Activated CD8-positive, alpha-beta T cell treated with anti-CD3 and anti-CD28 coated beads for 36 hours (primary cell): ENCODE results near the gene ZNF37A. TPM values are rescaled to one million over a fixed set of nuclear protein-coding genes. Genes with fewer than 3 reads are reported as not detected.
"Not testable (repeated sequence)": the region's sequence is repeated elsewhere in the genome, so short reads cannot be mapped to it uniquely, and the experiment has no call there.

Experiments
- ATAC-seq: fragments of 200-7000 bp; cut with Tn5 transposase; one replicate; pipeline ENCODE4 v1.10.0; 2021; ENCODE audit warnings: mild to moderate bottlenecking, moderate library complexity
- CTCF ChIA-PET: fragments of 350-600 bp; sonication (Branson Sonifier 250); formaldehyde crosslinking; loops from one replicate; lab custom pipeline; 2021; ENCODE audit warnings: antibody characterized with exemption; lab: Charles Lee
- POLR2A ChIA-PET: fragments of 350-600 bp; sonication (Branson Sonifier 250); formaldehyde crosslinking; loops from one replicate; lab custom pipeline; 2021; ENCODE audit warnings: antibody characterized with exemption; lab: Charles Lee
- DNase-seq: peaks from one replicate; pipeline ENCODE4 v3.0.0-alpha.2; 2020
- H3K27ac Mint-ChIP-seq: one replicate; pipeline ENCODE4 v1.8.0; 2021; ENCODE audit warnings: mild to moderate bottlenecking, mixed read lengths
- H3K27me3 Mint-ChIP-seq: one replicate; pipeline ENCODE4 v1.8.0; 2021; ENCODE audit warnings: mixed read lengths
- H3K36me3 Mint-ChIP-seq: one replicate; pipeline ENCODE4 v1.8.0; 2021; ENCODE audit warnings: low read depth, mixed read lengths
- H3K4me1 Mint-ChIP-seq: one replicate; pipeline ENCODE4 v1.8.0; 2021; ENCODE audit warnings: low read depth, mixed read lengths
- H3K4me3 Mint-ChIP-seq: one replicate; pipeline ENCODE4 v1.8.0; 2021; ENCODE audit warnings: mild to moderate bottlenecking, moderate library complexity, mixed read lengths
- H3K9me3 Mint-ChIP-seq: one replicate; pipeline ENCODE4 v1.8.0; 2021; ENCODE audit warnings: mixed read lengths
- intact Hi-C: fragments of 100-400 bp; cut with micrococcal nuclease; formaldehyde crosslinking; loops from one replicate; pipeline ENCODE4 v1.10.0; 2022
- total RNA-seq, 2 experiments: library from RNA; stranded (reverse); gene quantifications; one replicate each; pipeline ENCODE4 v1.2.3, GENCODE V29; 2021
- TF ChIP-seq, protein P1 (sequence below): fragments of 200-600 bp; IDR thresholded peaks from one replicate; pipeline ENCODE4 v1.8.0; 2022; ENCODE audit warnings: antibody characterized with exemption, mild to moderate bottlenecking

The ZNF37A gene
- total RNA-seq, 2 experiments from 2014 or later: 22.6 to 26.0 TPM

DNA sequence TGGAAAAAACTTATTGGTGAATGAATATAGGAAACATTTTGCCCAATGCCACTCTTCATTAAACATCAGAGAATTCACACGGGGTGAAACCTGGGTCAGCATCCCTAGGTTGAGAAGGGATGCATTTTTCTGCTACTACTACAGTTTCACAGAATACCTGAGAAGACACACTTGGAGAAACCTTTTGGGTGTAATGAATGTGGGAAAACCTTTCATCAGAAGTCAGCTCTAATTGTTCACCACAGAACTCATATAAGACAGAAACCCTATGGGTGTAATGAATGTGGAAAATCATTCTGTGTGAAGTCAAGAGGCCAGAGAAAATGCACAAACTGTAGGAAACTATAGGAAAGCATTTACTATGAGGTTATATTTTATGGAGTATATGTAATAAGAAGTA is 24.9 kb downstream of the ZNF37A start:
- Mint-ChIP-seq H3K9me3 (peaks cover 76% of the 10 kb centered on the region), H3K27ac (no peak overlapping the region), H3K4me3 (no peak overlapping the region), H3K36me3 (peaks cover 73% of the 10 kb centered on the region), H3K27me3 (no peaks in the 10 kb centered on the region), H3K4me1 (no peaks in the 10 kb centered on the region)
- POLR2A ChIA-PET: no interaction called here
- DNase-seq (no peak), ATAC-seq (no peak)
- intact Hi-C loops: no loop called here
- TF ChIP-seq, protein P1, sequence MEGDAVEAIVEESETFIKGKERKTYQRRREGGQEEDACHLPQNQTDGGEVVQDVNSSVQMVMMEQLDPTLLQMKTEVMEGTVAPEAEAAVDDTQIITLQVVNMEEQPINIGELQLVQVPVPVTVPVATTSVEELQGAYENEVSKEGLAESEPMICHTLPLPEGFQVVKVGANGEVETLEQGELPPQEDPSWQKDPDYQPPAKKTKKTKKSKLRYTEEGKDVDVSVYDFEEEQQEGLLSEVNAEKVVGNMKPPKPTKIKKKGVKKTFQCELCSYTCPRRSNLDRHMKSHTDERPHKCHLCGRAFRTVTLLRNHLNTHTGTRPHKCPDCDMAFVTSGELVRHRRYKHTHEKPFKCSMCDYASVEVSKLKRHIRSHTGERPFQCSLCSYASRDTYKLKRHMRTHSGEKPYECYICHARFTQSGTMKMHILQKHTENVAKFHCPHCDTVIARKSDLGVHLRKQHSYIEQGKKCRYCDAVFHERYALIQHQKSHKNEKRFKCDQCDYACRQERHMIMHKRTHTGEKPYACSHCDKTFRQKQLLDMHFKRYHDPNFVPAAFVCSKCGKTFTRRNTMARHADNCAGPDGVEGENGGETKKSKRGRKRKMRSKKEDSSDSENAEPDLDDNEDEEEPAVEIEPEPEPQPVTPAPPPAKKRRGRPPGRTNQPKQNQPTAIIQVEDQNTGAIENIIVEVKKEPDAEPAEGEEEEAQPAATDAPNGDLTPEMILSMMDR: no peak
- CTCF ChIA-PET: no interaction called here

DNA sequence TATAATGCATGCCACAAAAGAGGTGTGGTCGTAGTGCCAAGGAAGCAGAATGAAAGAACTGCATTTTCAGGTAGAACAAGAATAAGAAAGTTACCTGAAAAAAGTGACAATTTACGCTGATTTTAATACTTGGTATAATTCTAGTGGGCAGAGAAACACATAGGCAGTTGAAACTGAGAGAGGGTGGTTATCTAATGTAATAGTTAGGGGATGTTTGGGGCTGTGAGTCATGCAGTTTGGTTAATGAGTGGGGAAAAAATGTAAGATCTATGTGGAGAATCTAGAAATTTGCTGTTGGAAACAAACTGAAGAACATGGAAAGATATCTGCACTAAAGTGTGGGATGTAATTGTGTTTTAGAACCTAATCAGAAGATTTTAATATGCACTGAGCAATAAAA is 33.7 kb downstream of the ZNF37A start:
- DNase-seq: no peak
- Mint-ChIP-seq H3K9me3 (peaks cover 65% of the 10 kb centered on the region), H3K27me3 (no peaks in the 10 kb centered on the region), H3K4me1 (no peaks in the 10 kb centered on the region), H3K36me3 (peaks cover 19% of the 10 kb centered on the region), H3K4me3 (no peak overlapping the region), H3K27ac (no peak overlapping the region)
- TF ChIP-seq, protein P1: no peak
- intact Hi-C loops: no loop called here
- no peak for ATAC-seq
- ChIA-PET POLR2A (no interaction called here), CTCF (no interaction called here)

DNA sequence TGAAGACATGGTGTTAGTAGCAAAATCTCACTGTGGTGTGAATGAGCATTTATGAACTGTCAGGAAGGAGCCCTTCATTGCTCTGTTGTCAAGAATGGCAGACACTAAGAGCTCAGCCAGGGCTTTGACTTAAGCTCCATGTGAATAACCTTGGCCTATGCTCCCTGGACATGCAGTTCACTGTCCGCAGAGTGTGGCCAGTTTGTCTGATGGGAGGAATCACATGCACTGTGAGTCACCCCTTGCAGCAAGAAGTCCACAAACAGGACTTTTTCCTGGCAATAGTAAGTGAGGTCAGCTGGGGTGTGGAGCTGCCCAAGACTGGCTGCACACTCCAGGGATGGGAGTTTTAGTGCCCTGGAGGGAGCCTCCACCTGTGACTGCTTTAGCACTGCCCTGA is 49.5 kb downstream of the ZNF37A start:
- ChIA-PET POLR2A (no interaction called here), CTCF (no interaction called here)
- no peak for DNase-seq
- Mint-ChIP-seq H3K27ac (no peak overlapping the region), H3K27me3 (no peaks in the 10 kb centered on the region), H3K9me3 (peaks cover 9% of the 10 kb centered on the region), H3K4me3 (no peak overlapping the region), H3K36me3 (peaks cover 6% of the 10 kb centered on the region), H3K4me1 (no peaks in the 10 kb centered on the region)
- TF ChIP-seq, protein P1: no peak
- intact Hi-C loops: no loop called here
- no peak for ATAC-seq

DNA sequence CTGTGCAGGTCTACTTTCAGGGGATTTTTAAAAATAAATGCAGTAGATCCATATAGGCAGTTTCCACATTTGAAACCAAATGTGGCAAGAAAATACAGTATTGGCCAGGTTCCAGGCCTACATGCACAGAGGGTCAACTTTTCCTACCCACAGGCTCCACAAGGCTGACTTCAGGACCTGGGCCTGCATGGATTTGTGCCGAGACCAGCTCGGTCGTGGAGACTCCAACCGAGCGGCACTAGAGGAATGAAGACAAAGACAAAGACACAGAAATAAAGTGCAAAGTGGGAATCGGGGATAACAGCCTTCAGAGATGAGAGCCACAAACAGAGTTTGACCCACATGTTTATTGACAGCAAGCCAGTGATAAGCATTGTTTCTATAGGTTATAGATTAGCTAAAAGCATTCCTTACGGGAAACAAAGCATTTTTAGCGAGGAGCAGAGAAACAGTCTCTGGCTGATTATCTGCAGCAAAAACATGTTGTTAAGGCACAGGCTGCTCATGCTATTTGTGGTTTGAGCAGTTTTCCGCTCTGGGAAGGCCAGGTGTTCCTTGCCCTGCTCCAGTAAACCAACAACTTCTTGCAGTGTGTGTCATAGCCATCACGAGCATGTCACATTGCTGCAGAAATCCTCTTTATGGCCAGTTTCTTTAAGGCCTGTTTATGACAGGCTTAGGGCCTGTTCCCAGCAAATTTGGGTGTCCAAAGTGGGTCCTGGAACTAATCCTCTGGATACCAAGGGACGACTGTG is 52.6 kb downstream of the ZNF37A start:
- Mint-ChIP-seq H3K4me3 (no peak overlapping the region), H3K9me3 (no peaks in the 10 kb centered on the region), H3K27ac (no peak overlapping the region), H3K36me3 (no peaks in the 10 kb centered on the region), H3K4me1 (no peaks in the 10 kb centered on the region), H3K27me3 (no peaks in the 10 kb centered on the region)
- ATAC-seq (no peak), DNase-seq (no peak)
- CTCF ChIA-PET: no interaction called here
- POLR2A ChIA-PET: no interaction called here
- intact Hi-C loops: no loop called here
- TF ChIP-seq, protein P1: no peak

DNA sequence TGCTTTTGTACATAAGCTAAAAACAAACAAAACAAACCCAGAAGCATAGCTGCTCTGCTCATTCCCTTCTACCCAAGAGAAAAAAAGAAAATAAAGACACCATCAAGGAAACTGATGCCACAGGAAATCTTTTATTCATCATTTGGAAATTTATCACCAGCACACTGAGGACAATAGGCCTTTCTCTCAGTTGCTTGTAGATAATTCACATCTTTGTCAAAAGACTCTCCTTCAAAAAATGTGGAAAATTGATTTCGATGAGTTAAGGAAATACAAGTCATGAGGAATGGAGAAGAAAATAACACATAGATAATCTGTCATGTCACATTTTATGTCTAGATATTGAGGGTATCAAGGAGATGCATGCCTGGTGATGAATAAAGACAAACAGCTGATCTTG is 53.5 kb downstream of the ZNF37A start:
- no peaks in the 10 kb centered on the region for H3K36me3 Mint-ChIP-seq
- H3K4me1 Mint-ChIP-seq: no peaks in the 10 kb centered on the region
- TF ChIP-seq, protein P1: no peak
- no peak overlapping the region for H3K27ac Mint-ChIP-seq
- no peaks in the 10 kb centered on the region for H3K9me3 Mint-ChIP-seq
- intact Hi-C loops: no loop called here
- no peak overlapping the region for H3K4me3 Mint-ChIP-seq
- DNase-seq (no peak), ATAC-seq (no peak)
- H3K27me3 Mint-ChIP-seq: no peaks in the 10 kb centered on the region
- POLR2A ChIA-PET: no interaction called here
- CTCF ChIA-PET: interaction anchor here (1.2 kb wide), 1 partner anchor 9 kb away, joined by 3 read pairs; no protein-coding TSS in a partner anchor

DNA sequence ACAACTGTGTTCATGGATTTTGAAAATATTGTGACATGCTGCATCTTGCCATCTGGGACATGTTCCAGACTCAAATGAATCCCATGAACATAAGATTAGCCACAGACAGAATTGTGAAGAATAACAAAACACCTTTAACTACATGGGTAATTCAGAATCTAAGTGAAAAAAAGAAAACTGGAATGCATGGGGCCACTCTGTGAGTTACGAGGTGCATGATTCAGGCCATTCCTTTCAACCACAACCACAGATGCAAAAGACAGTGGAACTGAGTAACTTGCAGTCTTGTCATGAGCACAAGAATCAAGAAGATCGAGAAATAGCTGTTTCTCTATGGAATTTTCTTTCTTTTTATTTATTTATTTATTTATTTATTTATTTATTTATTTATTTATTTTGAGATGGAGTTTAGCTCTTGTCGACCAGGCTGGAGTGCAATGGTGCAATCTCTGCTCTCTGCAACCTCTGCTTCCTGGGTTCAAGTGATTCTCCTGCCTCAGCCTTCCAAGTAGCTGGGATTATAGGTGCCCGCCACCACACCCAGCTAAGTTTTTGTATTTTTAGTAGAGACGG is 56.8 kb downstream of the ZNF37A start:
- H3K4me1 Mint-ChIP-seq, intact Hi-C loops, DNase-seq, H3K27me3 Mint-ChIP-seq, ATAC-seq, CTCF ChIA-PET, H3K9me3 Mint-ChIP-seq, H3K27ac Mint-ChIP-seq, H3K4me3 Mint-ChIP-seq, H3K36me3 Mint-ChIP-seq: not testable (repeated sequence)
- POLR2A ChIA-PET: interaction anchor here (0.7 kb wide), 1 partner anchor 20 kb away, joined by 3 read pairs; no protein-coding TSS in a partner anchor
